ENCODE data around the gene TANGO2.

DNA sequence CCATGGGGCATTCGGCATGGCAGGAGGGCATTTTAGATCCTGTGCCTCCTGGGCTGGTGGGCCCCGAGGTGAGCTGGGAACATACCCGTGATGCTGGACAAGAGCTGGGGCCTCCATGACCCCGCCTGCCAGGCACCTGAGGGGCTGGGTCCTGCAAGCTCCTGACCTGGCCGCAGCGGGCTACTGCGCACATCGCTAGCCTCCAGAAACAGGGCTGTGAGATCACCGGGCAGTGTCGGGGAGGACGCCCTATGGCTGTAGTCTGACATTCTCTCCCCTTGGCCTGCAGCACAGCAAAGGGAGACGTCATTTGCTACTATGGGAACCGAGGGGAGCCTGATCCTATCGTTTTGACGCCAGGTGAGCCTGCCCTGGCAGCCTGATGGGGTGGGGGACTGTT is 34.7 kb downstream of the TANGO2 start:
- TF ChIP-seq POLR2AphosphoS5 (IDR thresholded peaks at IDR 0.05) (no peak), CTCF (IDR thresholded peaks at IDR 0.05; ENCODE audit: poor library complexity, severe bottlenecking) (no peak), TAF1 (IDR thresholded peaks at IDR 0.05; ENCODE audit: low read depth) (no peak)
- TF ChIP-seq, protein P1, sequence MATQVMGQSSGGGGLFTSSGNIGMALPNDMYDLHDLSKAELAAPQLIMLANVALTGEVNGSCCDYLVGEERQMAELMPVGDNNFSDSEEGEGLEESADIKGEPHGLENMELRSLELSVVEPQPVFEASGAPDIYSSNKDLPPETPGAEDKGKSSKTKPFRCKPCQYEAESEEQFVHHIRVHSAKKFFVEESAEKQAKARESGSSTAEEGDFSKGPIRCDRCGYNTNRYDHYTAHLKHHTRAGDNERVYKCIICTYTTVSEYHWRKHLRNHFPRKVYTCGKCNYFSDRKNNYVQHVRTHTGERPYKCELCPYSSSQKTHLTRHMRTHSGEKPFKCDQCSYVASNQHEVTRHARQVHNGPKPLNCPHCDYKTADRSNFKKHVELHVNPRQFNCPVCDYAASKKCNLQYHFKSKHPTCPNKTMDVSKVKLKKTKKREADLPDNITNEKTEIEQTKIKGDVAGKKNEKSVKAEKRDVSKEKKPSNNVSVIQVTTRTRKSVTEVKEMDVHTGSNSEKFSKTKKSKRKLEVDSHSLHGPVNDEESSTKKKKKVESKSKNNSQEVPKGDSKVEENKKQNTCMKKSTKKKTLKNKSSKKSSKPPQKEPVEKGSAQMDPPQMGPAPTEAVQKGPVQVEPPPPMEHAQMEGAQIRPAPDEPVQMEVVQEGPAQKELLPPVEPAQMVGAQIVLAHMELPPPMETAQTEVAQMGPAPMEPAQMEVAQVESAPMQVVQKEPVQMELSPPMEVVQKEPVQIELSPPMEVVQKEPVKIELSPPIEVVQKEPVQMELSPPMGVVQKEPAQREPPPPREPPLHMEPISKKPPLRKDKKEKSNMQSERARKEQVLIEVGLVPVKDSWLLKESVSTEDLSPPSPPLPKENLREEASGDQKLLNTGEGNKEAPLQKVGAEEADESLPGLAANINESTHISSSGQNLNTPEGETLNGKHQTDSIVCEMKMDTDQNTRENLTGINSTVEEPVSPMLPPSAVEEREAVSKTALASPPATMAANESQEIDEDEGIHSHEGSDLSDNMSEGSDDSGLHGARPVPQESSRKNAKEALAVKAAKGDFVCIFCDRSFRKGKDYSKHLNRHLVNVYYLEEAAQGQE (IDR thresholded peaks at IDR 0.05; ENCODE audit: borderline replicate concordance): no peak

Measured in neural cell (in vitro differentiated cells).